ENCODE measurements around the gene NFATC4.

- TF ChIP-seq EZH2 (IDR thresholded peaks at IDR 0.05; ENCODE audit: insufficient read depth, poor library complexity, severe bottlenecking) (no peak), EZH2phosphoT487 (IDR thresholded peaks at IDR 0.05; ENCODE audit: insufficient read depth, low read depth) (no peak)
Measured at GRCh38 chr14:24397639-24398292, 29.8 kb downstream of the NFATC4 start.
